Fibroblast of mammary gland (primary cell): ENCODE results near the gene PNPLA5.

ENCODE experiments used
- DNase-seq: peaks from one replicate; pipeline ENCODE4 v3.0.0-alpha.2; 2010; ENCODE audit warnings: low read depth
- H3K4me3 ChIP-seq: 2 replicates; pipeline ENCODE4 v1.5.1; 2011; ENCODE audit warnings: low read depth, mild to moderate bottlenecking, low read length, moderate library complexity; ENCODE audit not compliant: control insufficient read depth
- TF ChIP-seq, protein P1 (sequence below): conservative IDR thresholded peaks from 2 replicates; pipeline ENCODE4 v1.5.1; 2011; ENCODE audit warnings: low read depth, low read length, inconsistent platforms; ENCODE audit not compliant: control insufficient read depth, insufficient read depth

The PNPLA5 gene

DNA sequence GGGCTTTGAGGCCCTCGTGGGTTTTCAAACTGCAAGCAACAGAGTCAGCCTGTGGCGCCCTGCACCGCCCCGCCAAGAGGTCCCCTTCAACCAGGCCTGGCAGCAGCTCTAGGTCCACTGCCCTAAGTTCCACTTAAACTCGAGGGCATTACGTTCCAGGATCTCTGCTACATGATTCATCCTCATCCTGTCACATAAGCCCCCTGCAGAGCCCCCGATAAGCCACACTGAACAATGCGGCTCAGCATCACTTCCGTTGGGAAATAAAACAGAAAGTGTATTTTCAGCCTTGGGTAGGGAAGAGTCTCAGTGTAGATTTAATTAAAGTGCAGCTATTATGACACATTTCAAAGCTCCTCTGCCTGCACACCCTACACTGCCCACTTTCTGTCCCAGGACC lies 54.1 kb downstream of the PNPLA5 start:
- H3K4me3 ChIP-seq: no peak overlapping the region
- DNase-seq: no peak
- TF ChIP-seq, protein P1, sequence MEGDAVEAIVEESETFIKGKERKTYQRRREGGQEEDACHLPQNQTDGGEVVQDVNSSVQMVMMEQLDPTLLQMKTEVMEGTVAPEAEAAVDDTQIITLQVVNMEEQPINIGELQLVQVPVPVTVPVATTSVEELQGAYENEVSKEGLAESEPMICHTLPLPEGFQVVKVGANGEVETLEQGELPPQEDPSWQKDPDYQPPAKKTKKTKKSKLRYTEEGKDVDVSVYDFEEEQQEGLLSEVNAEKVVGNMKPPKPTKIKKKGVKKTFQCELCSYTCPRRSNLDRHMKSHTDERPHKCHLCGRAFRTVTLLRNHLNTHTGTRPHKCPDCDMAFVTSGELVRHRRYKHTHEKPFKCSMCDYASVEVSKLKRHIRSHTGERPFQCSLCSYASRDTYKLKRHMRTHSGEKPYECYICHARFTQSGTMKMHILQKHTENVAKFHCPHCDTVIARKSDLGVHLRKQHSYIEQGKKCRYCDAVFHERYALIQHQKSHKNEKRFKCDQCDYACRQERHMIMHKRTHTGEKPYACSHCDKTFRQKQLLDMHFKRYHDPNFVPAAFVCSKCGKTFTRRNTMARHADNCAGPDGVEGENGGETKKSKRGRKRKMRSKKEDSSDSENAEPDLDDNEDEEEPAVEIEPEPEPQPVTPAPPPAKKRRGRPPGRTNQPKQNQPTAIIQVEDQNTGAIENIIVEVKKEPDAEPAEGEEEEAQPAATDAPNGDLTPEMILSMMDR: no peak

DNA sequence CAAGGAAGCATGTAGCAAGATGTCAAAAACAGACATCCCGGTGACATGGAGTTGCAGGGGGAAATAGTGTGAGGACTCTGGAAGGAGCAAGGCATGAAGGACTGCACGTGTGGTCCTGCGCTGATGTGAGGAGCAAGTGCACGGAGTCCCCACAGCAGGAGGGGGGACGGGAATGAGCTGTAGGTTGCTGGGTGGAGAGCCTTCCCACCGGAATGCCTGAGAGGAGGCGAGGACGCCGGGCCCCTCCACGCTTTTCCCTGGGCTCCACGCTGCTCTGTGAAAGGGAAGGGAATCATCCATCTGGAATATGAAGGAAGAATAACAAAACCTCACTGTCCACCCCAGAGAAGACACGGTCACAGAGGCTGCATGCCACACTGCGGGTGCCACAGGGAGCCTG lies 56.1 kb downstream of the PNPLA5 start:
- H3K4me3 ChIP-seq: no peak overlapping the region
- no peak for DNase-seq
- TF ChIP-seq, protein P1: no peak

DNA sequence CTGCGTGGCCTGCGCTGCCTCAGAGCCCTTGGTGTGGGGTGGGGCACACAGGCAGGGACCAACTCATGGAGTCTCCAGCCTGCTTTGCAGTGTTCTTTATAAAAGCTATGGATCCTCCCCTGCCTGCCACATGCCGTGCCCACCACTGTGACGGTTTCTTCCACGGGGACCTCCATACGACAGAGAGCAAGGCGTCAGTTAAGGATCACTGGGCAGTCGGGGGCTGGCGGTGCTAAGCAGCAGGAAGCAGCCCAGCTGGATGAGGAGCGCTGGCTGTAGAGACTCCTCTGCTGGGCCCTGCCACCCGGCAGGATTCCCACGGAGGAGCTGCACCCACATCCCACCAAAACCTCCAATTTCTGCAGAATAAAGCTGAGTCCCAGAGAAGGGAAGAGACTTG lies 56.6 kb downstream of the PNPLA5 start:
- no peak for DNase-seq
- TF ChIP-seq, protein P1: no peak
- no peak overlapping the region for H3K4me3 ChIP-seq

DNA sequence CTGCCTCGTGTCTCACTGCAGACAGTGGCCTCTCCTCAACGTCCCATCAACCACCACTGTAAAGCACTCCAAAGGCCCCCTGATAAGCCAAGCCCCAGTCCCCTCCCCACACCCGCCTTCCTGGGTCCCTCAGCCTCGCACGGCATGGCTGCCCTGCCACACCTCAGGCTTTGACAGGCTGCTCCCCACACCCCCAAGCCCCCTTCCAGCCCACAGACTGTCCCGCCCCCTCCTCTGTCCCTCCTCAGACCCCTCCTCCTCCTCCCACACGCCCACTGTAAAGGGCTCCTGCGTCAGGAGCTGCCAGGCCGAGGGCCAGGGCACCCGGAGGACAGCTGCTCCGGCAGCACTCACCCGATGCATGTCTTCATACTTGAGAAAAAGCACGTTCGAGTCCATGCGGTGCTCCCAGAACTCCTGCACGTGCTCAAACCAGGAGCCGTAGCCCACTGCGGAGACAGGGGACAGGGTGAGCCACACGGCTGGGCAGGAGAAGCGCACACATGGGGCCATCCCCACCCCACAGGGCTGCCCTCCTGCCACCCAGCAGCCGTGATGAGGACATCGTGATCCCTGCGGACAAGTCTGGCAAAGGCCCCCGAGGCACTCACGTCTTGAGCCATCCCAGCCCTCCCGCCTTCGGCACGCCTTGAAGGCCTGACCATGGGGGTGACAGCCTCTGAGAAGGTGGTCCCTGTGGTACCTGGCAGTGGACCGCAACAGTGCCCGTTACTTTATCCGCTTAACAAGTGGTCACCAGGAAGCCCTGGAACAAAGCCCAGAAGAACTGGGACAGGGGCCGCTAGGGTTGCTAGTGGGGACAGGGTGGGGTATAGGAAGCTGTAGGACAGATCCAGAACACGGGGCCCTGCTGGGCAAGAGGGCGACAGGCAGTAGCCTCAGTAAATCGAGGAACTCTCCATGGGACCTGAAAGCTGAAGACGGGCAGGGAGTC lies 58.2 kb downstream of the PNPLA5 start:
- H3K4me3 ChIP-seq: no peak overlapping the region
- TF ChIP-seq, protein P1: no peak
- DNase-seq: no peak

DNA sequence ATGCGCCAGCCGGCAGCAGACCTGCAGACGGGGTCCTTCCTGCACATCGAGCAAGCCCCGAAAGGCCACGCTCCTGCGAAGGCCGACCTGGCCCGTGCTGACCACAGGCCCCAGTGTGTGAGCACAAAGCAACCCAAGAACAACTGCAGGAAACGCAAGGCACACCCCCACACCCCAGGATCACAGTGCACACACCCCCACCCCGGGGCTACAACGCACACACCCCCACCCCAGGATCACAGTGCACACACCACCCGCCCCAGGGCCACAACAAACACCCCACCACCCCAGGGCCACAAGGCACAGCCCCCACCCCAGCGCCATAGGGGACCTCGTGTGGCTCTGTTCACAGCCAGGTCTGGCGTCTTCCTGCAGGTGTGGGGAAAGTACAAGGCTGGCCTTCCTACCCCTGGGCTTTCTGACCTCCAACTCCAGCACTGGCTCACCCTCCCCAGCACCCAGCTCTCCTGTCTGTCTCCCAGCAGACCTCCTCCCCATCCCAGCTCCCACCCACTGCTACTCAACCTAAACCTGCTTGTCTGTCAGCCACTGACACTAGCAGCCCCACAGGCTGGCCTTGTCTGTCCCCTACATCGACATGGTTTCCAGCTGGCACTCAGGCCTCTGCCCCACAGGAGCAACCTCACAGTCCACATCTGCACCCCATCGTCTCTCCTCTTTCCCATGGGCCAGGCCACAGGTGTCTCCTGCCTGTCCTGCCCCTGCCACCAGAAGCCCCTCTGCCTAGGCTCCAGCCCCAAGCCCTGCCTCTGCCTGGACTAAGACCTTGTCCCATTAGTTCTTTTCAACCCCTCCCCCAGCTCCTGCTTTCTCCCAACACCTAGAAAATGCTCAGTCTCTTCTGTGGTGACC lies 59.2 kb downstream of the PNPLA5 start:
- TF ChIP-seq, protein P1: no peak
- no peak for DNase-seq

DNA sequence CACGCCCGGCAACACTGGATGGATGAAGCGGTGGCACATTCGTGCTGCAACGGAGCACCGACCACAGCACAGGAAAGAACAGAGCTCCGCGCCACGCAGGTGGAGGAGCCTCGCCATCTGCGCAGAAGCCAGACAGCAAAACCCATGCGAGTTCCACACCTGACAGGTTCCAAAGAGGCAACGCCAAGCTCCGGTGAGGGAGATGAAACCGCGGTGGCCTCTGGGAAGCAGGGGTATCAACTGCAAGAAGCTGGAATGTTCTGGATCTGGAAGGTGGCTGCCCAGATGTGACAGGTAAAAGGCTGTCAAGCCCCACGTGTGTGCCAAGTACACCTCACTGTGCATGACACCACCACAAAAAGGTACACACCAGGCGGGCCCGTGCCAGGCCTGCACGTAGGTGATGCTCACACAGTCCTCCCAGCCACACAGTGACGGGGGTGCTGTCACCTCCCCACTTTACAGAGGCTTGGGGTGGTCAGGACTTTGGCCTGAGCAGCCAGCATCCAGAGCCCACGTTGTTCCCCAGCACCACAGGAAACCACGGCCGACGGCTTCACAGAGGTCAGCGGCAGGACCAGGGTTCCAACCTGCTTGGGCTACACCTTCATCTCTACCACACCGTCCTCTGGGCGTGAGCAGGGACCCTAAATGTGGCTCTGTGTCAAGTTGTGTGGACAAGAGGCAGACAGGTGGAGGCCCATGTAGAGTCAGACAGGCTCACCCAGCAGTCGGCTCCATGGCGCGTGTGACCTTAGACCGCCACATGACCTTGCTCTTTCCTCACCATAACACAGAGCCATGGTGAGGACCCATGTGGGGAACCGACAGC lies 60.0 kb downstream of the PNPLA5 start:
- TF ChIP-seq, protein P1: no peak
- DNase-seq: no peak
- no peak overlapping the region for H3K4me3 ChIP-seq

More for the DNA sequence above, 59.2 kb downstream of the PNPLA5 start:
- H3K4me3 ChIP-seq: no peak overlapping the region
